H1 (cell line): ENCODE results near the gene EIF4A2. TPM values are rescaled to one million over a fixed set of nuclear protein-coding genes. Genes with fewer than 3 reads are reported as not detected.

Source experiments
- CTCF ChIA-PET: fragments of 300-600 bp; sonication (Branson Sonifier 250); formaldehyde crosslinking; loops from one replicate; lab custom pipeline; 2021; ENCODE audit not compliant: partially characterized antibody; lab: Charles Lee
- POLR2A ChIA-PET: fragments of 300-600 bp; sonication (Branson Sonifier 250); formaldehyde crosslinking; loops from one replicate; lab custom pipeline; 2021; ENCODE audit warnings: inconsistent platforms; ENCODE audit not compliant: partially characterized antibody; lab: Charles Lee
- DNase-seq, 2 experiments: peaks; one replicate each; pipeline versions ENCODE4 v3.0.0 to v3.0.0-alpha.2; 2010 to 2022; ENCODE audit warnings: low spot score in 2 of 2, low read depth in 1 of 2, mixed read lengths in 1 of 2
- FAIRE-seq: peaks from 2 replicates; lab custom pipeline; 2011; peaks lifted over from hg19 to GRCh38; lab: Jason Lieb, UNC
- H2AFZ ChIP-seq: 2 replicates; pipeline ENCODE4 v1.8.1; 2012; ENCODE audit warnings: low read length, inconsistent platforms
- H2AK5ac ChIP-seq: 2 replicates; pipeline ENCODE4 v1.6.1; 2013; ENCODE audit warnings: low read depth, low read length
- H2BK120ac ChIP-seq: replicated peaks from 2 replicates; pipeline ENCODE3; 2013; ENCODE audit warnings: low read depth, low read length, inconsistent platforms
- H2BK12ac ChIP-seq: 2 replicates; pipeline ENCODE4 v1.6.1; 2013; ENCODE audit warnings: low read depth, low read length
- H2BK15ac ChIP-seq: 2 replicates; pipeline ENCODE4 v1.6.1; 2013; ENCODE audit warnings: low read length
- H2BK20ac ChIP-seq: 2 replicates; pipeline ENCODE4 v1.6.1; 2013; ENCODE audit warnings: low read length
- H2BK5ac ChIP-seq: 2 replicates; pipeline ENCODE4 v1.6.1; 2013; ENCODE audit warnings: low read depth, low read length
- H3K14ac ChIP-seq: 2 replicates; pipeline ENCODE4 v1.6.1; 2013; ENCODE audit warnings: inconsistent platforms; ENCODE audit not compliant: insufficient read length
- H3K18ac ChIP-seq: 2 replicates; pipeline ENCODE4 v1.6.1; 2013; ENCODE audit warnings: low read length; ENCODE audit errors: extremely low read depth
- H3K23ac ChIP-seq: 2 replicates; pipeline ENCODE4 v1.6.1; 2013; ENCODE audit warnings: inconsistent platforms; ENCODE audit not compliant: insufficient read length
- H3K23me2 ChIP-seq: 2 replicates; pipeline ENCODE4 v1.6.1; 2013; ENCODE audit warnings: low read depth, low read length
- H3K27ac ChIP-seq: 2 replicates; pipeline ENCODE4 v1.6.1; 2011; ENCODE audit warnings: low read depth, low read length, inconsistent platforms
- H3K27me3 ChIP-seq, 4 experiments: replicated peaks in 1 of 4; 1 replicate in 1 of 4; 2 replicates in 3 of 4; pipeline versions ENCODE4 v1.6.1 to v1.8.1; 2011 to 2013; ENCODE audit warnings: low read length in 3 of 4, mild to moderate bottlenecking in 3 of 4, inconsistent platforms in 2 of 4, mixed read lengths in 2 of 4, moderate library complexity in 1 of 4; ENCODE audit not compliant: control insufficient read depth in 3 of 4, insufficient read depth in 3 of 4; ENCODE audit errors: extremely low read depth in 1 of 4
- H3K36me3 ChIP-seq, 4 experiments: 2 replicates each; pipeline versions ENCODE4 v1.6.1 to v1.8.1; 2011 to 2013; ENCODE audit warnings: mild to moderate bottlenecking in 4 of 4, low read length in 3 of 4, moderate library complexity in 2 of 4, control low read depth in 1 of 4, inconsistent platforms in 1 of 4; ENCODE audit not compliant: insufficient read depth in 4 of 4, control insufficient read depth in 2 of 4
- H3K4ac ChIP-seq: replicated peaks from 2 replicates; pipeline ENCODE3; 2013; ENCODE audit warnings: low read length, low read depth, mixed read lengths, inconsistent platforms; ENCODE audit not compliant: insufficient read length
- H3K4me1 ChIP-seq, 4 experiments: replicated peaks in 1 of 4; 1 replicate in 1 of 4; 2 replicates in 3 of 4; pipeline versions ENCODE4 v1.6.1 to v1.8.1; 2011 to 2013; ENCODE audit warnings: low read length in 3 of 4, inconsistent platforms in 2 of 4, mixed read lengths in 1 of 4; ENCODE audit not compliant: insufficient read depth in 4 of 4, control insufficient read depth in 3 of 4
- H3K4me2 ChIP-seq, 2 experiments: 2 replicates each; pipeline versions ENCODE4 v1.6.1 to v1.8.1; 2011 to 2013; ENCODE audit warnings: low read depth in 2 of 2, low read length in 2 of 2, control low read depth in 1 of 2, inconsistent platforms in 1 of 2, mild to moderate bottlenecking in 1 of 2; ENCODE audit not compliant: insufficient read depth in 1 of 2
- H3K4me3 ChIP-seq, 4 experiments: fragments of 200-600, 300-600 bp in 1 of 4; sonication (generic), shearing (Covaris generic), sonication (Bioruptor Twin) in 1 of 4; 2 replicates each; pipeline versions ENCODE4 v1.5.1 to v1.8.1; 2011 to 2016; ENCODE audit warnings: low read length in 4 of 4, low read depth in 3 of 4, control low read depth in 2 of 4, inconsistent platforms in 2 of 4, mild to moderate bottlenecking in 2 of 4, mixed read lengths in 1 of 4, moderate library complexity in 1 of 4; ENCODE audit not compliant: insufficient read depth in 2 of 4; ENCODE audit errors: extremely low read depth in 1 of 4
- H3K56ac ChIP-seq: replicated peaks from 2 replicates; pipeline ENCODE3; 2013; ENCODE audit warnings: low read depth, mild to moderate bottlenecking, mixed read lengths, low read length, inconsistent platforms; ENCODE audit not compliant: insufficient read length
- H3K79me1 ChIP-seq: 2 replicates; pipeline ENCODE4 v1.6.1; 2013; ENCODE audit warnings: low read depth, low read length, control low read depth
- H3K79me2 ChIP-seq, 2 experiments: 2 replicates each; pipeline versions ENCODE4 v1.6.1 to v1.8.1; 2012 to 2013; ENCODE audit warnings: low read length in 2 of 2, mild to moderate bottlenecking in 2 of 2, inconsistent platforms in 1 of 2; ENCODE audit not compliant: insufficient read depth in 2 of 2, control insufficient read depth in 1 of 2
- H3K9ac ChIP-seq, 4 experiments: replicated peaks in 1 of 4; 1 replicate in 1 of 4; 2 replicates in 3 of 4; pipeline versions ENCODE4 v1.6.1 to v1.8.1; 2011 to 2013; ENCODE audit warnings: low read depth in 3 of 4, low read length in 3 of 4, control low read depth in 2 of 4, mild to moderate bottlenecking in 2 of 4, moderate library complexity in 2 of 4, inconsistent platforms in 1 of 4; ENCODE audit errors: extremely low read depth in 1 of 4
- H3K9me3 ChIP-seq, 2 experiments: 2 replicates each; pipeline versions ENCODE4 v1.6.1 to v1.8.1; 2012 to 2013; ENCODE audit warnings: mild to moderate bottlenecking in 2 of 2, moderate library complexity in 2 of 2, control low read depth in 1 of 2, inconsistent platforms in 1 of 2, low read depth in 1 of 2, low read length in 1 of 2, mixed read lengths in 1 of 2; ENCODE audit not compliant: insufficient read depth in 2 of 2
- H4K20me1 ChIP-seq, 2 experiments: replicated peaks in 1 of 2; 2 replicates each; pipeline versions ENCODE3 to v1.8.1; 2011 to 2013; ENCODE audit warnings: inconsistent platforms in 2 of 2, low read length in 2 of 2, mild to moderate bottlenecking in 1 of 2; ENCODE audit not compliant: insufficient read depth in 2 of 2, control insufficient read depth in 1 of 2
- H4K5ac ChIP-seq: 2 replicates; pipeline ENCODE4 v1.6.1; 2013; ENCODE audit warnings: low read length, low read depth, mixed read lengths, inconsistent platforms; ENCODE audit not compliant: insufficient read length
- H4K8ac ChIP-seq: 2 replicates; pipeline ENCODE4 v1.8.0; 2013; ENCODE audit warnings: mild to moderate bottlenecking, moderate library complexity, low read length, inconsistent platforms; ENCODE audit not compliant: insufficient read depth; ENCODE audit errors: extremely low read depth
- H4K91ac ChIP-seq: replicated peaks from 2 replicates; pipeline ENCODE3; 2013; ENCODE audit warnings: low read length, mixed read lengths, inconsistent platforms; ENCODE audit not compliant: insufficient read length
- ATF2 ChIP-seq: IDR thresholded peaks from 2 replicates; pipeline ENCODE4 v1.6.1; 2012; ENCODE audit warnings: low read length, inconsistent platforms
- GABPA ChIP-seq: IDR thresholded peaks from 2 replicates; pipeline ENCODE4 v1.6.1; 2011; ENCODE audit warnings: mild to moderate bottlenecking, low read length, moderate library complexity, borderline replicate concordance; ENCODE audit not compliant: insufficient read depth
- JUN ChIP-seq: IDR thresholded peaks from 2 replicates; pipeline ENCODE4 v1.6.1; 2011; ENCODE audit warnings: low read depth, mild to moderate bottlenecking, improper control_type of control experiment, low read length
- MAFK ChIP-seq: IDR thresholded peaks from 2 replicates; pipeline ENCODE4 v1.6.1; 2012; ENCODE audit warnings: low read depth, mild to moderate bottlenecking, improper control_type of control experiment, low read length
- SIN3A ChIP-seq, 2 experiments: IDR thresholded peaks in 1 of 2; conservative IDR thresholded peaks in 1 of 2; 2 replicates each; pipeline ENCODE4 v1.6.1; 2011 to 2012; ENCODE audit warnings: low read length in 2 of 2, improper control_type of control experiment in 1 of 2, low read depth in 1 of 2, mild to moderate bottlenecking in 1 of 2
- YY1 ChIP-seq: IDR thresholded peaks from 2 replicates; pipeline ENCODE4 v1.6.1; 2011; ENCODE audit warnings: low read depth, mild to moderate bottlenecking, low read length
- WGBS, 2 experiments: shearing (Covaris generic) in 1 of 2; methylation state at CpG; one replicate each; pipeline versions ENCODE4 v1.1.6 to v1.1.7; 2013 to 2015; ENCODE audit warnings: low lambda C conversion rate in 2 of 2, mixed read lengths in 2 of 2, inconsistent platforms in 1 of 2, low coverage in 1 of 2, missing lambda C conversion rate in 1 of 2; ENCODE audit not compliant: insufficient replicate concordance in 2 of 2, insufficient coverage in 1 of 2, insufficient read length in 1 of 2; ENCODE audit errors: extremely low coverage in 1 of 2, missing lambda C conversion rate in 1 of 2; 5-methylcytosine and 5-hydroxymethylcytosine counted together
- polyA plus RNA-seq, 7 experiments: library from polyadenylated mRNA; depleted of rRNA in 3 of 7; stranded (reverse) in 5 of 7; unstranded in 2 of 7; fragments of >200 nt in 5 of 7; fragments of 200-250 nt in 2 of 7; gene quantifications; 1 replicate in 5 of 7; 2 replicates in 1 of 7; 4 replicates in 1 of 7; pipeline versions ENCODE4 v1.2.1 to v1.2.3, GENCODE V29; 2011 to 2013; ENCODE audit warnings: missing spikeins in 2 of 7, mixed read lengths in 2 of 7
- total RNA-seq: library from RNA; stranded (reverse); fragmentation: NEBNext Ultra II Directional; extraction: Animal tissue kit (Norgen Biotek cat#: 25700); gene quantifications from 2 replicates; pipeline ENCODE4 v1.2.1, GENCODE V29; 2021

The EIF4A2 gene
- total and polyA plus RNA-seq, 2 of the 8 experiments (the other 6 are each of a cell fraction or from before 2014, with no cell fraction given): 527 to 604 TPM

- Histone ChIP-seq H3K4me2 (no peak overlapping the region), H3K23me2 (no peaks in the 10 kb centered on the region), H2AK5ac (no peak overlapping the region), H2BK12ac (no peak overlapping the region), H4K8ac (no peak overlapping the region), H2AFZ (no peak overlapping the region), H3K79me2 (no peaks in the 10 kb centered on the region), H2BK120ac (no peak overlapping the region), H3K18ac (no peak overlapping the region), H3K79me1 (no peaks in the 10 kb centered on the region), H4K5ac (no peak overlapping the region), H3K56ac (no peak overlapping the region), H3K36me3 (no peaks in the 10 kb centered on the region), H2BK20ac (no peak overlapping the region), H3K4ac (no peak overlapping the region), H4K91ac (no peak overlapping the region), H2BK15ac (no peak overlapping the region), H3K4me1 (peaks cover 0 to 4% (median 3%) of the 10 kb centered on the region in 4 experiments; a peak in 3 of 7 replicates), H3K14ac (no peak overlapping the region), H3K9me3 (no peaks in the 10 kb centered on the region; a peak in 1 of 4 replicates), H2BK5ac (no peak overlapping the region), H3K4me3 (no peak overlapping the region), H3K9ac (no peak overlapping the region), H4K20me1 (no peaks in the 10 kb centered on the region), H3K27me3 (no peaks in the 10 kb centered on the region), H3K27ac (no peak overlapping the region), H3K23ac (no peak overlapping the region)
- CTCF ChIA-PET: no interaction called here
- no peak for FAIRE-seq
- peak in 1 of 2 experiments; percentile 10 for DNase-seq
- no peak for TF ChIP-seq YY1
- no peak for TF ChIP-seq GABPA
- TF ChIP-seq MAFK: peak; percentile 57; the same call in 1 of the 2 replicates
- TF ChIP-seq SIN3A (conservative IDR thresholded peaks at IDR 0.05 in 1 of 2, IDR thresholded peaks at IDR 0.05 in 1 of 2; ENCODE audit: low read depth in 1 of 2, low read length in 2 of 2): no peak
- no peak for TF ChIP-seq JUN
- TF ChIP-seq ATF2: no peak
- 95% methylated on average over 1 of the region's 1 CpG; no CpG with 5 or more reads in 1 of the 2 experiments for WGBS, 2 experiments
- POLR2A ChIA-PET: interaction anchor here (9.4 kb wide), 1 partner anchor 31 kb away, joined by 77 read pairs; the partner anchor contains the start of gene EIF4A2
Measured at GRCh38 chr3:186815435-186815834, 32.1 kb downstream of the EIF4A2 start.
